ENCODE data around the gene RRBP1. TPM values are rescaled to one million over a fixed set of nuclear protein-coding genes. Genes with fewer than 3 reads are reported as not detected.

The RRBP1 gene
- total RNA-seq, 1 donor from 2014 or later, result 144 TPM

GRCh38 chr20:17634661-17635331 is 47.2 kb downstream of the RRBP1 start:
- DNase-seq, result no peak

- DNase-seq, result no peak
Measured at GRCh38 chr20:17633850-17634500, 48.1 kb downstream of the RRBP1 start.

GRCh38 chr20:17633221-17633849 is 48.7 kb downstream of the RRBP1 start:
- no peak for DNase-seq

GRCh38 chr20:17631576-17632319 is 50.3 kb downstream of the RRBP1 start:
- no peak for DNase-seq

GRCh38 chr20:17630806-17631195 is 51.2 kb downstream of the RRBP1 start:
- DNase-seq, result no peak

- DNase-seq, result no peak
Measured at GRCh38 chr20:17630151-17630805, 51.8 kb downstream of the RRBP1 start.

- no peak for DNase-seq
Measured at GRCh38 chr20:17629678-17630089, 52.4 kb downstream of the RRBP1 start.

- DNase-seq, result no peak
Measured at GRCh38 chr20:17629025-17629424, 53.0 kb downstream of the RRBP1 start.

GRCh38 chr20:17628101-17628841 is 53.8 kb downstream of the RRBP1 start:
- DNase-seq, result no peak

GRCh38 chr20:17627101-17627955 is 54.7 kb downstream of the RRBP1 start:
- no peak for DNase-seq

- no peak for DNase-seq
Measured at GRCh38 chr20:17626217-17627007, 55.6 kb downstream of the RRBP1 start.

GRCh38 chr20:17625246-17626051 is 56.6 kb downstream of the RRBP1 start:
- no peak for DNase-seq

- DNase-seq, result no peak
Measured at GRCh38 chr20:17624551-17625245, 57.3 kb downstream of the RRBP1 start.

GRCh38 chr20:17624070-17624469 is 58.0 kb downstream of the RRBP1 start:
- DNase-seq, result no peak

- DNase-seq, result no peak
Measured at GRCh38 chr20:17622851-17623508, 59.1 kb downstream of the RRBP1 start.

GRCh38 chr20:17622086-17622850 is 59.8 kb downstream of the RRBP1 start:
- DNase-seq, result no peak
